DMS79 treated with DMSO at 0.1 percent for 48 hours (cell line): ENCODE data around the gene PPP5C.

Experiments used
- DNase-seq: peaks from one replicate; lab custom pipeline; 2025; lab: John Stamatoyannopoulos, UW

Gene PPP5C

DNA sequence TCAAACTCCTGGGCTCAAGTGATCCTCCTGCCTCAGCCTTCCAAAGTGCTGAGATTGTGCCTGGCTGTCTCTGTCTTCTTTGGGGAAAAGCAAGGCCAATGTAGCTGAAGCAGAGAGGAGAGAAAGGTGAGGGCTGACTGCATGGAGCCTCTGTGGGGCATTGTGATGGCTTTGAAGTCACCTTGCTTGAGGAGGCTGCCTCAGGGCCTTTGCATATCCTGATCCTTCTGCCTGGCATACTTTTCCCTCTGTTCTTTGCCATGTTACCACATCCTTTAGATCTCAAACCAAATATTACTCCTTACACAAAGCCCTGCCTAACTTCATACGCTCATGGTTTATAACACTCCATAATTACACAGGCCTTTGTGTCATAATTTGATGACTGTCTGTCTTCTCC, 9.4 kb upstream of the PPP5C start:
- DNase-seq: no peak

- DNase-seq: no peak
These were observed 7.4 kb upstream of the PPP5C start for GRCh38 chr19:46339446-46339845.

DNA sequence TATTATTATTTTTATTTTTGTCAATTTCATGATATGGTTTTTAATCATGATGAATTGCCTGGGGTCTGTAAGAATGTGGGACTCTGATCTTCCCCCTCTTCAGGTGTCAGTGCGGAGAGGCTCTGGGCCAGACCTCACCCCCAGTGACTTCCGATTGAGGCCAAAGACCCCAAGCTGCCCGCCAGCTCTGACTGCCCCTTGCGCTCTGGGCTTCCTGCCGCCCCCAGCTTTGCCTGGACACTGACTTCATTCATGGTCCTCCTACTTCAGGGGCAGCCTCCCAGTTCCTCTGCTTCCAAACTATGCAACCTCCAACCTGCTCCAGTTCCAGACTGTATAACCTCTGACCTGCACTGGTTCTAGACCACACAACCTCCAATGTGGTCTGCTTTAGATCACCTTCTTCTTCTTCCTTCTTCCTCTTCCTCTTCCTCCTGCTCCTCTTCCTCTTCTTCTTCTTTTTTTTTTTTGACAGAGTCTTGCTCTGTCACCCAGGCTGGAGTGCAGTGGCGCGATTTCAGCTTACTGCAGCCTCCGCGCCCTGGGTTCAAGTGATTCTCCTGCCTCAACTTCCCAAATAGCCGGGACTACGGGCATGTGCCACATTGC, 6.7 kb upstream of the PPP5C start:
- no peak for DNase-seq

DNA sequence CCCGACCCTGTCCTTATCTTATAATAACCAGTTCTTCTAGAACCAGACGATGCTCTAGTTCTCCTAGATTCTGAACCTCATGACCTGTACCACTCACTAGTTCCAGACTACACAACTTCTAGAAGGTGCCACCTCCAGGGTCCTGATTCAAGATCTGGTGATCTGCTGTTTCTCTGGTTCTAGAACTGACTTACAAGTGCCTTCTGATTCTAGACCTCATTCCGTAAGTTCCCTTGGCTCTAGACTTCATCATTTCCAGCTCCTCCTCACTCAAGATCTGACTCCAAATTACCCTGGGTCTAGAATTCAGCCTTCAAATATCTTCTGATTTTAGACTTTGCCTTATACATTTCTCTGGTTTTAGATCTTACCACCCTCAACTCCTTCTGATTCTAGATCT, 5.0 kb upstream of the PPP5C start:
- no peak for DNase-seq

DNA sequence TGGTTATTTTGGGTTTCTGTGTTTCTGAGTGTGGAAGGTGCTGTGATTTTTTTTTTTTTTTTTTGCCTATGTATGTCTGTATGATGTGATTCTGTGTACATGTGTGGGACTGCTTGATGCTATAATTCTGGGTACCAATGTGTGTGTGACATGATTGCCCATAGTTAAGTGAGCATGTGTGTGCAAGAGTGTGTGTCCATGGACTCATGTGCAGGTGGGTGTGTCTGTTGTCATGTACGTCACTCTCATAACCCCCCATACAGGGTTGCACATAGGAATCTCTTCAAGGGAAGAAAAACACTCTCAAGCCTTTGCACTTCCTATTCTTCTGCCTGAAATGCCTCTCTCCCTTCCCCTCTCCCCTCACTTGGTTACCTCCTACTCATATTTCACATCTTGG, 2.5 kb upstream of the PPP5C start:
- no peak for DNase-seq

- no peak for DNase-seq
These were observed 1.7 kb upstream of the PPP5C start for GRCh38 chr19:46345157-46345556.

DNA sequence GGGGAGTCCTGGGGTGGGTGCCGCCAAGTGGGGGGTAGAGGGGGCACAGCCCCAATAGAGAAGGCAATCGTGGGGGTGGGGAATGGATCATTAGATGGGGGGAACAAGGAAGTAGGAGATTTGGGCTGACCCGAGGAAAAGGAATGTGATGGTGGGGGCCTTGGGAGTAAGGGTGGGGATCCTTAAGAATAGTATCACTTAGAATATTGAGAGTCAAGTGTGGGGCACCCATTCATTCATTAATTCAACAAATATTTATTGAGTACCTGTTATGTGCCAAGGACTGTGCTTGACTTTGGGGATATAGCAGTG, 641 bp downstream of the PPP5C start:
- no peak for DNase-seq

DNA sequence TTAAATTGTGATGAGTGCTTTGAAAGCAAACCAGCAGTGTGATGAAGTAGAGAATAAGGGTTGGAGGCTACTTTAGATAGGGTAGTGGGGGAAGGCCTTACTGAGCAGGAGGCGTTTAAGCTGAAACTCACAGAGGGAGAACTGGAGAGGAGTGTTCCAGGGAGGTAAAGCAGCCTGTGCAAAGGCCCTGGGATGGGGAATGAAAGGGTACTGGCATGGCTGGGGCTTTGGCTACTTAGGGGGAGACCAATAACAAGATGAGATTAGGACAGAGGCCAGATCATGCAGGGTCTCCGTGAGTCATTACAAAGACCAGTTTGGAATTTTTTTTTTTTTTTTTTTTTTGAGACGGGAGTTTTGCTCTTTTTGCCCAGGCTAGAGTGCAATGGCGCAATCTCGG, 1.1 kb downstream of the PPP5C start:
- no peak for DNase-seq

DNA sequence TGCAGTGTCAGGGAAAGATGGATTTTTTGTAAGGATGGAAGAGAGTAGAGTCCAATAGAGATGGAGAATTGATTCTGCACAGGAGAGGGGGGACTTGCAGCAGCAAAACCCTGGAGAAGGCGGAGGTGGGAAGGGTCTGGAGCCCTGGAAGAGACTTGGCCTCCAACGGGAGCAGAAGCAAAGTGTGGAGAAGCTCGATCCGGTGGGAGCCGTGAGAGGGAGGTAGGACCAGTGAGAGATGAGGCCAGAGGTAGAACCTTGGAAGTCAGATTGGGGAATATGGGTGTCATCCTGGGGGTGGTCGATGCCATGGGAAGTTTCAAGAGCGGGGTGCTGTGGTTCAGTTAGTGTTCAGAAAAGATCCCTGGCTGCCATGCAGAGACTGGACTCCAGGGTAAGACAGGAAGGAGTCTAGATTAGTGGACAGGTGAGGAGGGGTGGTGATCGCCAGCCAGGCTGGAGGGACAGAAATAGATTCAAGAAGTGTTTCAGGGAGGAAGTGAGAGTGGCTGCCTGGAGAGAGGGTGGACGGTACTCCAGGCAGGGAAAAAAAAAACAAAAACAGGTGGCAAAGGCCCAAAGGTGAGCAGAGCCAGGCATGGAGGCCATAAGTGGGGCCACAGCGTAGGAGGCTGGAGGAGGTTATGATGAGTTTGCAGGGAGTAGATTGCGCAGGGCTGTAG, 2.6 kb downstream of the PPP5C start:
- no peak for DNase-seq

DNA sequence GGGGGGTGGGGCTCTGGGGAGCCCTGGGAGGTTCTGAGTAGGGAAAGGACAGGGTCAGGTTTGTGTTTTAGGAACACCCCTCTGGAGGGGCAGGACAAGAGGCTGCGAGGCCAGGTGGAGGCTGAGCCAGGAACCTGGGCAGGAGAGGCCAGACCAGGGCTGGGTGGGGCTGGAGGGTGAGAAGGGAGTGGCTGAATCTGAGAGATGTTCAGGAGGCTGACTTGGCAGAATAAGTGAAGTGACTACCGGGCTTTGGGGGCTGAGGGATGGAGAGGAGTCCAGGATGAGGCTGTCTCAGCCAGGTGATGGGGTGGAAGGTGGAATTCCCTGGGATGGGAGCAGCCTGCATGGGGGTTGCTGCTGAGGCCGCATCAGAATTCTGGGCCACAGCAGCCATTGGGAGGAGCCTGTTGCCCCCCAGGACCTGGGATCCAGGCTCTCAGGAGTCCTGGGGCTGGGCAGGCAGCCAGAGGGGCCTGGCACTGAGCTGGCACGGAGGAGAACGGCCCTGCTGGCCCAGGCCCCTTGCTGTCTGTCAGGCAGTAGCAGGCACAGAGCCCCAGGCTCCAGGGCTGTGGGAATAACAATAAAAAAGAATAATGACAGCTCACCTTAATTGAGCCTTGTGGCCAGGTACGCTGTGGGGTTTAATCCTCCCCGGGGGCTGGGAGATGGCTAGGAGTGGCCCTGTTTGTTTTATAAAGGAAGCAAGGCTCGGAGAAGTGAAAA, 3.3 kb downstream of the PPP5C start:
- DNase-seq: peak; percentile 10

DNA sequence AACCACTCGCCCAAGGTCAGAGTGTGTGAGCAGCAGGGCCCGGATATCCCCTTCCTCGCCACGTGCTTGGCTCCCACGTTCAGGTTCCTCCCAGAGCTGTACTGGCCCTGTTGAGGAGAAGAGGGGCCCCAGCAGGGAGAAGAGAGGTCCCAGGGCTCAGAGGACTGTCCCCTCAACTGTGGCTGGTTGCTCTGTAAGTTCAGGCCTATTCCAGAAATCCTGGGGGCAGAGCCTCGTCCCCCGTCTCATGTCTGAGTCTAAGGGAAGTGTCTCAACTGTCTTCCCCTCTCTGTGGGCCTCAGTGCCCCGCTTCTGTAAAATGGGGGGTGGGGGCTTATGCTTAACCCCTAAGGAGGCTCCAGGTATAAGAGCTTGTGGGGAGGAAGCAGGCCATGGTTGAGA, 3.9 kb downstream of the PPP5C start:
- no peak for DNase-seq

DNA sequence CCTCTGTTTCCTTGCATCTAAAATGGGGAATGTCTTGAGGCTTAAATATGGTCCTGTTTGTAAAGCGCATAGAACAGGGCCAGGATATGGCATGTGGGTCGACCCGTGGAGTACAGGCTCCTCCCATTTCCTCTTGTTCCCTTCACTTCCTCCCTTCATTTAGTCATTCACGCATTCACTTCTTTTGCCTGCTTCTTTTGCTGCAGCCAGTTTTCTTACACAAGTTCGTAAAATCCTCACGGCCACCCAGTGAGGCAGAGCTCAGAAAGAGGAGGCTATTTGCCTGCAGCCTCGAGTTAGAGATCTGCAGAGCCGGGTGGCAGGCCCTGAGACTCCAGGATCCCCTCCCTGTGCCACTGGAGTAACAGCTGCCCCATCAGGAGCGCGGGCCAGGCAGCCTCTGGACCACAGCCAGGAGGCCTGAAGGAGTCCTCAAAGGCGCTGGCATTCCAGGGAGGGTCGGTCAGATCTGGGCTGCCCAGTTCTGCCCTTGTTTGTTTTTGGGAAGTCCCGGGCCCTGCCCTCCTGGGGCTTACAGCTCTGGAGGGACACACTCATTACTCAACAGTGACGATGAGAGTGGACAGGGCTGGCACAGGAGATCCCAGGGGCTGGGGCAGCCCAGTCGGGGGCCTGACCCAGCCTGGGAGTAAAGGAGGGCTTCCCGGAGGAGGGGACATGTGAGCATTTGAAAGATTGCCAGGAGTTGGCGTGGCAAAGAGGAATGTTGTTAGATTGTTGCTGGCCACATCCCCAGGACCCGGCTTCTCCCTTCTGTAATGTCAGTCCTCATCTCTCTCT, 4.6 kb downstream of the PPP5C start:
- peak; percentile 29 for DNase-seq

GRCh38 chr19:46353730-46354528, 7.0 kb downstream of the PPP5C start:
- DNase-seq: peak; percentile 11

GRCh38 chr19:46355234-46356148, 8.6 kb downstream of the PPP5C start:
- no peak for DNase-seq

GRCh38 chr19:46356149-46357055, 9.5 kb downstream of the PPP5C start:
- no peak for DNase-seq

GRCh38 chr19:46357846-46358583, 11.1 kb downstream of the PPP5C start:
- DNase-seq: no peak

GRCh38 chr19:46361915-46362314, 15.0 kb downstream of the PPP5C start:
- DNase-seq: no peak

DNA sequence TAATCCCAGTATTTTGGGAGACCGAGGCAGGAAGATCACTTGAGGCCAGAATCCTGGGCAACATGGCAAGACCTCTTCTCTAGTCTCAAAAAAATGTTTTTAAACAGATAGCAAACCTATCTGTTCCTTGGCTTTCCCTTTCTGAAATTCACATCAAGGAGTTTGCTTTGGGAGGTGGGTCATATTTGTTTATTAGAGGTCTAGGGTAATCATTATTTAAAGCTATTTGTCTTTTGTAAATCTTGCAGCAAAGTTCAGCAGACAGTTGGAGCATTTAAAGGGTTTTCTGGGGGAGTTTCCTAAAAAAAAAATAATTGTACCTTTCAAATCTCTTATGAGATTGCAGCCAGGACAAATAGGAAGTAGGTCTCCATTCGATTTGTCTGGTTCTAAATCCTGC, 17.5 kb downstream of the PPP5C start:
- no peak for DNase-seq

- no peak for DNase-seq
These were observed 18.7 kb downstream of the PPP5C start for GRCh38 chr19:46365561-46365960.
